GM12873 (cell line): ENCODE data around the gene OGA.

Source experiments
- CTCF ChIP-seq: IDR thresholded peaks from 2 replicates; pipeline ENCODE4 v1.5.1; 2012; ENCODE audit warnings: low read depth, mild to moderate bottlenecking, moderate library complexity, low read length, control low read depth; ENCODE audit not compliant: insufficient read depth; ENCODE audit errors: missing control alignments

OGA gene

GRCh38 chr10:101833466-101833865 is 15.2 kb upstream of the OGA start:
- TF ChIP-seq CTCF = no peak

- no peak for TF ChIP-seq CTCF
Observed at GRCh38 chr10:101832325-101832771, 14.1 kb upstream of the OGA start.

- no peak for TF ChIP-seq CTCF
Observed at GRCh38 chr10:101831169-101831811, 13.0 kb upstream of the OGA start.

GRCh38 chr10:101830322-101831168 is 12.3 kb upstream of the OGA start:
- TF ChIP-seq CTCF = no peak

- no peak for TF ChIP-seq CTCF
Observed at GRCh38 chr10:101829561-101830315, 11.5 kb upstream of the OGA start.

GRCh38 chr10:101828766-101829551 is 10.7 kb upstream of the OGA start:
- TF ChIP-seq CTCF = no peak
